ENCODE measurements around the gene AZU1. TPM values are rescaled to one million over a fixed set of nuclear protein-coding genes. Genes with fewer than 3 reads are reported as not detected.

Gene AZU1
- total and polyA plus RNA-seq, 8 donors: 0.53 to 1.5 (median 0.77) TPM; not detected in 4

Small RNAs within 50 kb of the gene (small RNA-seq; reads per million reads assigned to genes)
- 0 reads per million in 4 donors for gene MIR3187

Other genes with a start within 250 kb of the AZU1 start
- gene HCN2, start 238.0 kb upstream of the AZU1 start, total RNA-seq: under 1 TPM in 1 of 5 donors, not detected in 4; 0.18 TPM
- under 1 TPM in 2 of 3 donors, not detected in 1; 0.10 to 0.15 TPM for gene HCN2, start 238.0 kb upstream of the AZU1 start, polyA plus RNA-seq
- gene POLRMT, start 194.3 kb upstream of the AZU1 start, total RNA-seq: 100 to 1,000 TPM in 1 of 5 donors, 10 to 100 TPM in 4; 18.5 to 196 (median 57.8) TPM
- 100 to 1,000 TPM in 1 of 3 donors, 10 to 100 TPM in 2; 73.5 to 103 (median 89.4) TPM for gene POLRMT, start 194.3 kb upstream of the AZU1 start, polyA plus RNA-seq
- under 1 TPM in 1 of 5 donors, not detected in 4; 0.45 TPM for gene FGF22, start 188.0 kb upstream of the AZU1 start, total RNA-seq
- under 1 TPM; 0.37 to 0.76 (median 0.48) TPM for gene FGF22, start 188.0 kb upstream of the AZU1 start, polyA plus RNA-seq
- 100 to 1,000 TPM in 1 of 5 donors, 10 to 100 TPM in 4; 21.1 to 240 (median 65.9) TPM for gene RNF126, start 164.6 kb upstream of the AZU1 start, total RNA-seq
- gene RNF126, start 164.6 kb upstream of the AZU1 start, polyA plus RNA-seq: 10 to 100 TPM; 29.9 to 35.1 (median 35.0) TPM
- 100 to 1,000 TPM in 1 of 5 donors, 10 to 100 TPM in 4; 12.3 to 136 (median 62.9) TPM for gene FSTL3, start 151.4 kb upstream of the AZU1 start, total RNA-seq
- 10 to 100 TPM; 12.5 to 32.8 (median 20.7) TPM for gene FSTL3, start 151.4 kb upstream of the AZU1 start, polyA plus RNA-seq
- gene PRSS57, start 132.4 kb upstream of the AZU1 start, total RNA-seq: not detected
- not detected for gene PRSS57, start 132.4 kb upstream of the AZU1 start, polyA plus RNA-seq
- 10 to 100 TPM; 12.1 to 88.9 (median 17.5) TPM for gene PALM, start 118.9 kb upstream of the AZU1 start, total RNA-seq
- 10 to 100 TPM in 2 of 3 donors, 1 to 10 TPM in 1; 9.8 to 14.8 (median 12.0) TPM for gene PALM, start 118.9 kb upstream of the AZU1 start, polyA plus RNA-seq
- 100 to 1,000 TPM in 1 of 5 donors, 10 to 100 TPM in 3, 1 to 10 TPM in 1; 5.3 to 149 (median 27.7) TPM for gene MISP, start 76.7 kb upstream of the AZU1 start, total RNA-seq
- 10 to 100 TPM in 2 of 3 donors, 1 to 10 TPM in 1; 2.1 to 12.9 (median 12.5) TPM for gene MISP, start 76.7 kb upstream of the AZU1 start, polyA plus RNA-seq
- 100 to 1,000 TPM in 4 of 5 donors, 10 to 100 TPM in 1; 92.9 to 539 (median 173) TPM for gene PTBP1, start 30.4 kb upstream of the AZU1 start, total RNA-seq
- 10 to 100 TPM; 74.8 to 80.9 (median 74.8) TPM for gene PTBP1, start 30.4 kb upstream of the AZU1 start, polyA plus RNA-seq
- under 1 TPM in 1 of 5 donors, not detected in 4; 0.55 TPM for gene PLPPR3, start 5.9 kb upstream of the AZU1 start, total RNA-seq
- gene PLPPR3, start 5.9 kb upstream of the AZU1 start, polyA plus RNA-seq: under 1 TPM in 1 of 3 donors, not detected in 2; 0.46 TPM
- 1 to 10 TPM in 1 of 5 donors, not detected in 4; 2.6 TPM for gene PRTN3, start 13.2 kb downstream of the AZU1 start, total RNA-seq
- gene PRTN3, start 13.2 kb downstream of the AZU1 start, polyA plus RNA-seq: under 1 TPM in 1 of 3 donors, not detected in 2; 0.15 TPM
- 10 to 100 TPM in 1 of 5 donors, 1 to 10 TPM in 1, not detected in 3; 2.9 to 10.5 TPM for gene ELANE, start 24.5 kb downstream of the AZU1 start, total RNA-seq
- 1 to 10 TPM in 2 of 3 donors, not detected in 1; 1.1 to 3.4 TPM for gene ELANE, start 24.5 kb downstream of the AZU1 start, polyA plus RNA-seq
- gene CFD, start 31.8 kb downstream of the AZU1 start, total RNA-seq: 1,000 to 10,000 TPM in 1 of 5 donors, 100 to 1,000 TPM in 3, 10 to 100 TPM in 1; 36.6 to 1,275 (median 118) TPM
- 100 to 1,000 TPM in 2 of 3 donors, 10 to 100 TPM in 1; 48.7 to 204 (median 140) TPM for gene CFD, start 31.8 kb downstream of the AZU1 start, polyA plus RNA-seq
- gene MED16, start 65.3 kb downstream of the AZU1 start, total RNA-seq: 100 to 1,000 TPM in 2 of 5 donors, 10 to 100 TPM in 3; 16.7 to 126 (median 82.1) TPM
- gene MED16, start 65.3 kb downstream of the AZU1 start, polyA plus RNA-seq: 10 to 100 TPM; 49.0 to 74.0 (median 54.7) TPM
- not detected for gene RNU6-9, start 65.6 kb downstream of the AZU1 start, total RNA-seq
- not detected for gene RNU6-9, start 65.6 kb downstream of the AZU1 start, polyA plus RNA-seq
- gene R3HDM4, start 85.4 kb downstream of the AZU1 start, total RNA-seq: 10 to 100 TPM in 3 of 5 donors, 1 to 10 TPM in 2; 5.8 to 62.0 (median 29.7) TPM
- 10 to 100 TPM; 47.1 to 63.8 (median 60.0) TPM for gene R3HDM4, start 85.4 kb downstream of the AZU1 start, polyA plus RNA-seq
- gene KISS1R, start 89.5 kb downstream of the AZU1 start, total RNA-seq: not detected
- gene KISS1R, start 89.5 kb downstream of the AZU1 start, polyA plus RNA-seq: not detected
- gene ARID3A, start 98.2 kb downstream of the AZU1 start, total RNA-seq: 10 to 100 TPM in 2 of 5 donors, 1 to 10 TPM in 2, not detected in 1; 1.8 to 23.5 (median 8.6) TPM
- gene ARID3A, start 98.2 kb downstream of the AZU1 start, polyA plus RNA-seq: 1 to 10 TPM; 1.1 to 4.3 (median 2.1) TPM
- 100 to 1,000 TPM in 2 of 5 donors, 10 to 100 TPM in 3; 19.1 to 410 (median 67.7) TPM for gene WDR18, start 156.5 kb downstream of the AZU1 start, total RNA-seq
- 10 to 100 TPM; 44.4 to 81.3 (median 51.9) TPM for gene WDR18, start 156.5 kb downstream of the AZU1 start, polyA plus RNA-seq
- not detected for gene GRIN3B, start 172.6 kb downstream of the AZU1 start, total RNA-seq
- under 1 TPM in 1 of 3 donors, not detected in 2; 0.03 TPM for gene GRIN3B, start 172.6 kb downstream of the AZU1 start, polyA plus RNA-seq
- 100 to 1,000 TPM in 4 of 5 donors, 10 to 100 TPM in 1; 59.7 to 536 (median 338) TPM for gene TMEM259, start 193.3 kb downstream of the AZU1 start, total RNA-seq
- gene TMEM259, start 193.3 kb downstream of the AZU1 start, polyA plus RNA-seq: 100 to 1,000 TPM in 1 of 3 donors, 10 to 100 TPM in 2; 60.5 to 199 (median 89.2) TPM
- gene RNU6-2, start 193.7 kb downstream of the AZU1 start, total RNA-seq: not detected
- gene RNU6-2, start 193.7 kb downstream of the AZU1 start, polyA plus RNA-seq: not detected
- gene CNN2, start 198.8 kb downstream of the AZU1 start, total RNA-seq: 10 to 100 TPM in 4 of 5 donors, 1 to 10 TPM in 1; 7.0 to 98.5 (median 56.4) TPM
- 10 to 100 TPM; 85.1 to 93.9 (median 91.8) TPM for gene CNN2, start 198.8 kb downstream of the AZU1 start, polyA plus RNA-seq
- gene ABCA7, start 212.3 kb downstream of the AZU1 start, total RNA-seq: 100 to 1,000 TPM in 1 of 5 donors, 10 to 100 TPM in 3, 1 to 10 TPM in 1; 5.1 to 144 (median 38.8) TPM
- gene ABCA7, start 212.3 kb downstream of the AZU1 start, polyA plus RNA-seq: 10 to 100 TPM; 14.2 to 31.6 (median 22.0) TPM
- gene ARHGAP45, start 239.3 kb downstream of the AZU1 start, total RNA-seq: 100 to 1,000 TPM in 1 of 5 donors, 10 to 100 TPM in 4; 14.3 to 211 (median 22.3) TPM
- gene ARHGAP45, start 239.3 kb downstream of the AZU1 start, polyA plus RNA-seq: 10 to 100 TPM; 12.2 to 15.4 (median 14.0) TPM

All from stomach (tissue), 8 donors.